Lung microvascular endothelial cell (primary cell): ENCODE measurements around the gene MCF2. TPM values are rescaled to one million over a fixed set of nuclear protein-coding genes. Genes with fewer than 3 reads are reported as not detected.
"Not testable (repeated sequence)": the region's sequence is repeated elsewhere in the genome, so short reads cannot be mapped to it uniquely, and the experiment has no call there.

ENCODE experiments used
- DNase-seq, 2 donors: peaks; one replicate each; pipeline versions ENCODE4 v3.0.0 to v3.0.0-alpha.2; 2010; ENCODE audit warnings: low read depth in 2 of 2
- total RNA-seq: library from RNA; depleted of rRNA; stranded (reverse); fragments of >200 nt; gene quantifications from 2 replicates; pipeline ENCODE4 v1.2.1, GENCODE V29; 2014

The MCF2 gene
- not detected in 2 replicates for total RNA-seq

DNA sequence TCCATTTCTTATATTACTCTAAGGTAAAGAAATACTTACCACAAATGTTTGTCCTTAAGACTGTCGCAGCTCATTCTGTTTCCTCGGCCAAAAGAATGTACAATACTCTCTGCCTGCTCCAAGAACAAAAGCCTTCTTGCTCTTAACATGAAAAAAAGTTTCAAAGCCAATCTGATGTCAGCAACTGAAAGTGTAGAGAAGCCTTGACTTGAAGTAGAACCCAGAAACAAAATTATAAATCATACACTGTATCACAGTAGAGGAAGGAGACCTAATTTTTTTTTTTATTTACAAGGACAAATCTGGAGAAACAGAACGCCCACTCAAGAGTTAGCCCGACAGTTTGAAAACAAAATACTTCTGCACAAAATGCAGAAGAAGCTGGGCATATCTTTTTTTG lies at the start of gene MCF2:
MCF2 (minus strand) TSS at position 101 of the 400 bp plus-strand sequence. CDS start 56,423 bp downstream, outside the sequence.
- no peak for DNase-seq

DNA sequence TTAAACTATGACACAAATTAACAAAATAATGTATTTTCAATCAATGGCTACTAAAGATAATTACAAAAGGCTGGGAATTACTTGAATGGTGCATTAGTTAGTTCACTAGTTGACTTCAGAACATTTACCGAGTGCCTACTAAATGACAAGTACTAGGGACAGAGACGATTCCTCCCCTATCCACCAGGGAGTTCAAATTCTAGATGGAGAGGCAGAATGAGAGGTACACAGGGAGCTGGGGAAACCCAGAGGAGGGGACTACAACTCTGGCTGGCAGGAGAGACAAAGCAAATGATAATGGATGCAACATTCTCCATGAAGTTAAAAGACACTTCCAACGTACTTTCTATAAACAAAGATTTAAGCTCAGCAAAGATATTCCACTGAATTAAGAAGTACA lies 43.1 kb upstream of the MCF2 start:
- DNase-seq: no peak

GRCh38 chrX:139750390-139750789 lies 42.4 kb upstream of the MCF2 start:
- no peak for DNase-seq

DNA sequence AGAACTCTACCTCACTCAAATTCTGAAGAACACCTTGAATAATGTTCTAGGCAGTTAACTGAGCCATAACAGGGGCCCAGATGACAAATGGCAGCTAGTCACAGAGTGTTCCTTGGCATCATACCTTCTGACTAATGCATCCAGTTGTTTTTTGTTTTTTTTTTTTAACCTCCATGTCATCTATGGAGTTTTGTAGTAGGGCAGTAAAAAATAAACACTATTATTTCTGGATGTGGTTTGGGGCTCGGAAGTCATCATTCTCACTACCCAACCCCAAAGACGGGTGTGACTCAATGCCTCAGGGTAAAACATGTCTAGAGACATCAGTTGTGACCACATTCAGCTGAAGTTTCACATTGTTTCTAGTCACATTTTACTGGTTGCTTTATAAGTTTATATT lies 31.2 kb upstream of the MCF2 start:
- DNase-seq: peak; percentile 12 to 48

DNA sequence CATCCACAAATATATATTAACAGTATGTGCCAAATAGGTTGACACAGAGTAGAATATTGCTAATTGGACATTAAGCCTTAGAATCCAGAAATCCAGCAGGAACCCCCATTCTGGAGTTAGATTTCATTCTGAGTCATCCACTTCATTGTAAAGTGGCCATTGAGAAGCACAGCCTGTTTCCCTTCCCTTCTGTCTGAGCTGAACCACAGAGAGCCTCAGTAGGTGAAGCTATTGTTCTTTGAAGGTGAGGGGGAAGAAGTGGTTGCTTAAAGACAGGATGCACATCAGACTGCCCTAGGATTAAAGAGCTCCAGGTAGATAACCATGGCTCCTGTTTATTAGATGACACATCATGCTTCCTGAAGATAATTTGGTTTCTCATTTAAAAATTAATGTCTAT lies 30.6 kb upstream of the MCF2 start:
- peak in 1 of 2 donors; percentile 57 for DNase-seq

DNA sequence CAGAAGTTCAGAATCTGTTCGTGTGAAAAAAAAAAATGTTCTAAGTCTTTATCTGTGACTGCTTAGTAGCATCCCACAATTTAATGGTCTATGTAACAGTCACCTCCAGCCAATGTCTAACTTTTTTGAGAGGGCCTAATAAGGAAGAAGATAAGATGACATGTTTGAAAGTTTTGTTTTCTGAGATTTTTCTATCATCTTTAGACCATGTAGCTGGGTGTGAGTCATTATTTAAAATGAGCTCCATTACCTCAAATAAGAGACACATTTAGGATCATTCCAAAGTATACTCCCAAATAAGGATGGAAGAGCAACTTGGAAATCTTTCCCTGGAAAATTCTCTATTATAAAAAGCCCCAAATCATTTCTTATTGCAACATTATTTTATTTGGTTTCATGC lies 28.2 kb upstream of the MCF2 start:
- DNase-seq: no peak

- no peak for DNase-seq
Measured at GRCh38 chrX:139734996-139735395, 27.0 kb upstream of the MCF2 start.

GRCh38 chrX:139725720-139726119 lies 17.8 kb upstream of the MCF2 start:
- no peak for DNase-seq

GRCh38 chrX:139724626-139725025 lies 16.7 kb upstream of the MCF2 start:
- no peak for DNase-seq

DNA sequence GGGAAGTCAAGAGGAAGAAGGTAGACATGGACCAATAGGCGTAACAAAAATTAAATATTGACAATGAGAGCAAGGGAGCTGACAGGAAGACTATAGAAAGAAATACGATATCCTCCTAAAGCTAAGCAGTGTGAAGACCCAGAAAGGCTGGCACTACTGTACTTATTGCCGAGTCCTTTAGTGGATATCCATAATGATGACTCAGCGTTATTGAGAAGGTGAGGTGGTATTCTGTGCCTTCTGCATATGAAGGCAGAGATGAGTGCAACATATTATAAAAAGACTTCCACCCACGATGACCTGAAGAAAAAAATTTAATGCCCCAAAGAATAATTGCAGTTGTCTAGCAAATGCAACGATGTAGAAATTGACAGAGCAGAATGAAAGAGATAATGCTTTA lies 13.0 kb upstream of the MCF2 start:
- no peak for DNase-seq

DNA sequence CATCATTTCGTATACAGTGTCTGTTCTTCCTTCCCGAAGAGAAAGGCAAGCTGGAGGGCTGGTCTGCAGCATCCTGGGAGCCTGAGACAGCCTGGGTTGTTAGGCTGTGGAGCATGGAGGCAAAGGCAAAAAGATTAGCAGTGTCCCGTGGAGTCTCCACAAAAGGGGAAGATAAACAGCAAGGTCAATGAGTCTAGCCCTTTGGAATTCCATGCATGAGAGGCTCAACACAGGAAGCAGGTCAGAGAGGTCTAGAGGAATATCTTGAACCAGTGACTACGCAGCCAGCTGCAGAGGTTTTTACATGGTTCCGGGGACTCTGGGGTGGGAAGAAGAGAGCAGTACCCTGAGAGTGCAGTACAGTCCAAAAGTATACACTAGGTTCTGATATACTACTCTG lies 12.2 kb upstream of the MCF2 start:
- DNase-seq: peak; percentile 4 to 30

DNA sequence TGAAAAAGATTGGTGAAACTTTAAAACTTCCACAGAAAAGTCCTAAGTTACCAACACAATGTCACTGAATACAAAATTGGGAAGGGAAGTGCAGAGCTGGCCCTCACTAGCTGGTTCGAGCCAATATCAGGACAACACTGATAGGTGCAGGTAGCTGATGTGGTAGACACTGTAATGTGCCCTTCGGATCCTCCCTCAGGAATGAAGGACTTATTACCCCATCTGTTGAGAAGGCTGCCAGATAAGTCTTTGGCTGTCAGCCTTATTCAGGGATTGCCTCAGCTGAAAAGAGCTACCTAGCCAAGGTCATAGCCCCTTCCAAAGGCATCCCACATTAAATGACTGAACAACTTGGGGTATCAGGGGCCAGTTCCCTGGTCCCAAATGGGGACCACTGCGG lies 5.3 kb downstream of the MCF2 start:
- DNase-seq: no peak

DNA sequence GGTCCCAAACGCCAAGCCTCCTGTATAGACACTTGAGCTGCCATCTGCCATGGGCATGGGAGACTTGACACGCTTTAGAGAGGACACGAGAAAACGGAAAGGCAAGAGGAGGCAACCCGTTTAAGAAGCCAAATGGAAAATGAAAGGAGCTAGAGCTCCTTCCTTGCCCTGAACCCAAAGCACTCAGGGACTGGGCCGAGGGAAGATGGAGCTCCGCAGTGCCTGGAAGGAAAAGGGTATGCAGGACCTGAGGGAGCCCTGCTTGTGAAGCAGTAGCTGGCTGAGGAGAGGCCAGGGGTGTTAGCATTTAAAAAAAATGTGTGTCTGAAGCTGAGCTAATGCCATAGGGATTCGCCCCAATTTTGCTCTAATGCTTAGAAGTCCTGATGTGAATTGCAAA lies 15.1 kb downstream of the MCF2 start:
- no peak for DNase-seq

DNA sequence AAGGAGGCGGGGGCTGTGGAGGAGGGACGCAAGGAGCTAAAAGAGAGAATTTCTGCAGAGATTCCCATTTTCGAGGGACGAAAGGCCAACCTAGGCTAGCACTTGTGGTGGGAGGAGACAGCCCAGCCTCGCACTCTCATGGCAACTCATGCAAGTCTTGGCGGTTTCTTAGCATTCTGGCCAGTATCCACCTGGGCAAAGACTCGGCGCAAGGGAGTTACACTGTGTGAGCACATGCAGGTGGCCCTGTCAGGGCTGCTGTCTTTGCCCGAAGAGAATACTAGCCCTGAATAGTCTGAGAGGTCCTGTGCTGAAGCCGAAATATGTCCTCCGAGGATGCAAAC lies 15.5 kb downstream of the MCF2 start:
- no peak for DNase-seq

GRCh38 chrX:139691843-139692505 lies 16.0 kb downstream of the MCF2 start:
- peak in 1 of 2 donors; percentile 6 for DNase-seq

DNA sequence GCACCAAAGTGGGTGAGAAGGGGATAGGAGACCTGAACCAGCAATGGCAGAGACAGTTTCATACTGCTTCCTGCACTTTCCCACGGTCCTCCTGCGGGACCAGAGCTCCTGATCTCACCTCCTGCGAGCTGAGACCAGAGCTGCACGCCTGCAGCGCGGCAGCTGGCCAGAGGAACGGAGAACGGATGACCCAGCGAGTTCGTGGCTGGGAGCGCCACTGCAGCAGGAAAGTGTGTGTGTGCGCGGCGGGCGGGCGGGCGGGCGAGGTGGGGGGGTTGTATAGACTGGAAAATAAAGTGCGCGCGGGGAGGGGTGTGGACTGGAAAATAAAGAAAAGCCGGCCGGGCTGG lies 16.5 kb downstream of the MCF2 start:
- DNase-seq: peak; percentile 2 to 49

DNA sequence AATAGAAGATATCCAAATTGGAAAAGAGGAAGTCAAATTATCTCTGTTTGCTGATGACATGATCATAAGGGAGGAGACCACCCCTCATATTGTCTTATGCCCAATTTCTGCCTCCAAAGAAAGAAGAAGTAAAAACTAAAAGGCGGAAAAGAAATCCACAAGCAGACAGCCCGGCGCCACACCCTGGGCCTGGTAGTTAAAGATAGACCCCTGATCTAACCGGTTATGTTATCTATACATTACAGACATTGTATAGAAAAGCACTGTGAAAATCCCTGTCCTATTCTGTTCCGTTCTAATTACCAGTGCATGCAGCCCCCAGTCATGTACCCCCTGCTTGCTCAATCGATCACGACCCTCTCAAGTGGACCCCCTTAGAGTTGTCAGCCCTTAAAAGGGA lies 22.8 kb downstream of the MCF2 start:
- not testable (repeated sequence) for DNase-seq

- no peak for DNase-seq
Measured at GRCh38 chrX:139680356-139680755, 27.6 kb downstream of the MCF2 start.

DNA sequence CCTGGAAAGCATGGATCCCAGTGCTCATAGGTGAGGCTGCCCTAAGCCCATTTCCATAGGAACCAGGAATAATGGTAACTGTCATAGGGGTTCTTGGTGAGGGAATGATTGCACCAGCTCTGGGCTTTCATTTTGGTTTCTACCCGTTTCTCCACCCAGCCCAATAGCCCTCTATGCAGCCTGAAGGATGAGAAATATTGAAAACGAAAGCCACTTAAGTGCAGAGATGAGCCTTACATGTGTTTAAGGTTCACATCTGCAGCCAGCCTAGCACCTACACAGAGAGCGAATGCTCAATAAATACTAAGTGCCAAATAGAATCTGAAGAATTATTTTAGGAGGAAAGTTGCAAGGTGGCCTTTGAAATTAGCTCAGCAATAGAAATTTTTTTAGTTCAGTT lies 60.4 kb downstream of the MCF2 start:
- no peak for DNase-seq

DNA sequence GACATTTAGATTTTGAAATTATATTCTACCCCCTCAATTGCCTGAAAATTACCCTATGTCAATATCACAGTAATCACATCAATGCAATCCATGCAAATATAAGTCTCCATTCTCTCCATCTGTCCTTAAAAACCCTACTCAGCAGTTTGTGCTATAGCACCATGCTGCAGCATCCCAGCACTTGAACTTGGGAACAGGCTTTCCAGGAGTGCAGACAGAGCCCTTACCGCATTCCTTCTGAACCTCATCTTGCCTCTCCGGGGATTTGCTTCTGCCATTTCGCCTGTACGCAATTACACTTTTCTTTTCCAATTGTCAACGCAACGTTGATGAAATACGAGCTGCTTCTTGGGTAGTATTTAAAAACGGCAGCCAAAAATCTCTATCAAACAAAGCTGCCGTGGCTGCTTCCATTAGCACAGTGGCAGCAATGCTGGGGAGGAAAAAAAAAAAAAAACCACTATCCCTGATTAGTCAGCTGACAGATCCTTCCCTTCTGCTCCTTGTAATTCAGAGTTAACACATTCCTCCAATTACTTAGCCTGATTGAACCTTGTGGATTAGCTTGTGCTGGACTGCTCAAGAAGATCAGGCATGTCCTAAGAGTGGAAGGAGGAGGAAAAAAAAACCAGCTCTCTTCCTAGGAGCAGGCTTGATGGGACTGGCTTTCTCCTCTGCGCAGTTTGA lies 65.6 kb downstream of the MCF2 start:
- DNase-seq: no peak

DNA sequence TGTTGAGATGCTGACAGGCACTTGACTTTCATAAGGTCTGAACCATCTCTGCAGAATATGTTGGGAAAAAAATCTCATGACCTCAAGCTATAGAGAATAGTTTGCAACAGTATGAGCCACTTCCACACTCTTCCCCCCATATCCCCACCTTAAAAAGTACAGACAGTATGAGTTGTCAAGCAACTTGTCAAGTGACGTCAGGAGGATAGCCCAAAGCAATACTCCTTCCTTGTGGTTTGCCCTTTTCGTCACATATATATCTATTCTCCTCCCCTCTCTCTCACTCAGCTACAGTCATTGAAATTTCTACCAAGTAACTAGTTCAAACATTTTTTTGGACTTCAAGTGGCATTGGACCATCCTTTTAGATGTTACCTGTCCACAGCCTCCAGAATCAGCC lies 67.7 kb downstream of the MCF2 start:
- DNase-seq: no peak

DNA sequence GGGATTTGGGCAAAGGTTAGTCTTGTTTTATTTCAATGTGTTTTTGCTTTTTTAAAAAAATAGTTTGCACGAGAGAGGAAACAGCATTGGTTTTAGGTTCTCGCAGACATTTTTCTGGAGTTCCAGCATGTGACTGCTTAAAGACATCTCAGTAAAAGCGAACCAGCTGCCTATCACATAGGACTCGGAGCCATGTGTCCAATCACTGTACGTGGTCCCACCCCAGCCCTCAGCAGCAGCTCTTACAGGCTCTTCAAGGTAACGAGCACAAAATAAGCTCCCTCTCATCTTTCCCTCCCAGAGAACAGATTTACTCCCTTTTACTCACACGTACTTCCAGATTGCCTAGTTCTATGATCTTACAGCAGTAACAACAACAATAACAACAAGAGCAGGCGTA lies 68.7 kb downstream of the MCF2 start:
- no peak for DNase-seq

- DNase-seq: no peak
Measured at GRCh38 chrX:139600105-139600504, 107.9 kb downstream of the MCF2 start.

DNA sequence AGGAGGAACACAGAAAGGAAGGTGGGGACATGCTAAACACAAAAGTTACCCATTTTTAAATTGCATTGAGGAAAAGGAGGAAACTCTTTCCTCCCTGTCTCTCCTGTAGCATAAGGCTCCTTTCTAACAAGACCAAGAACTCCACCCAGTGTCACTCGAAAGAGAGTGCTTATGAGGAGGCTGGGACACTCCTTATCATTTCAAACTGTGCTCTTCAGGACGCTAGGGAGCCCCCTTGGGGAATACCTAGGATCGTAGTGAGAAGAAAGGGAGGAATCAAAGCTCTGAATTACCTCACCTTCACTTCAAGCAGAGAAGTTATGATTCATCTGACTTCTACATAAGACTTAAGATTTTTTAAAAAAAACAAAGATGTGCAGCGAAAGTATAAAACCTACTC lies 111.9 kb downstream of the MCF2 start:
- no peak for DNase-seq
